GM21723 (cell line): ENCODE measurements around the gene EFNA5.
"Not testable (repeated sequence)": the region's sequence is repeated elsewhere in the genome, so short reads cannot be mapped to it uniquely, and the experiment has no call there.

Experiments used
- ATAC-seq: cut with Tn5 transposase; IDR thresholded peaks from one replicate; pipeline ENCODE4 v1.9.1; 2021; ENCODE audit warnings: mild to moderate bottlenecking, moderate library complexity; ENCODE audit not compliant: unreplicated experiment

Gene EFNA5

DNA sequence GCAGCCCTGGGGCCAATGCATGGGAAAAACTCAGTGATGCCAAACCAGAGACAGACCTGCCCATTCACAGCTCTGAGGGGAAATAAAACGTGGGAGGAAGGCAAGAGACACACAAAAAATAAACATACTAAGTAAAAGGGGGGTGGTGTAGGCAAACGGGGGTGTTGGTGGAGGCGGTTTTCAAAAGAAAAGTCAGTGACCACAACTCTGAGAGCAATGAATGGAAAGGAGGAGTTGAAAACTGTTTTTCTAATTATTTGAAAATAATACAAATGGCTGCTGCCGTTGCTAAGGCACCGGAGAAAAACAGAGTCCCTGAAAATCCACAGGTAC lies 293.5 kb downstream of the EFNA5 start:
- ATAC-seq = no peak

GRCh38 chr5:107376546-107377276 lies 294.0 kb downstream of the EFNA5 start:
- ATAC-seq = no peak

DNA sequence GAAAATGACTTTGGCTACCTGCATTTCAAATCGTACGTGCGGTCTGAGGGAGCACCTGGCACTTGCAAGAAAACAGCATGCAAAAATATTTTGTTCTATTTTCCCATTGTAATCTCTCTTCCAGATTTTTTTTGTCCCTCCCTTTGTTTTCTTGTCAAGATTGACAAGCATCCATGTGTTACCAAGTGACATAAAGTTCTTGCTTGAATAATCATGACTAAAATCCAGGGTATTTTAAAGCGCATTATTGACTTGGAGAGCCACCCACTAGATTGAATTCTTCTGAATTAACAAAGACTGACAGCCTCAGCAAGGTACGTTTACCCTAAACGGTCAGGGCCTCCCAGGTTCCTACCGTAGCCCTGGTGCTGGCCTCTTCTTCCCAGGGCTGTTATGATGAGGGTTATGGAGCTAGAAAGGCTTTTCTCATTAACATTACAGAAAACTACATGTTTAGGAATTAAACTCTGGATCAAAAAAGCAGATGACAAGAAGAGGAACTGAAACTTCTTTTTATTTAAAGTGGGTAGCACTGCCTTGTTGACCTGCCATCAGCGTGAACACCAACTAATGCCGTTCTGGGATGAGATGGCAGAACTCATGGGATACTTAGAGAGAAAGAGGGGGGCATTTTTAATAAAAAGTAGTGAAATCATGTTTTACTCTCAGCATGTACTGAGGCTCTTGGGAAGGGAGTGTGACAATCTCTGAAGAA lies 297.0 kb downstream of the EFNA5 start:
- peak; percentile 89 for ATAC-seq

- no peak for ATAC-seq
These were observed 297.9 kb downstream of the EFNA5 start for GRCh38 chr5:107372723-107373450.

- no peak for ATAC-seq
These were observed 300.3 kb downstream of the EFNA5 start for GRCh38 chr5:107370396-107370968.

- ATAC-seq = no peak
These were observed 301.1 kb downstream of the EFNA5 start for GRCh38 chr5:107369622-107370021.

DNA sequence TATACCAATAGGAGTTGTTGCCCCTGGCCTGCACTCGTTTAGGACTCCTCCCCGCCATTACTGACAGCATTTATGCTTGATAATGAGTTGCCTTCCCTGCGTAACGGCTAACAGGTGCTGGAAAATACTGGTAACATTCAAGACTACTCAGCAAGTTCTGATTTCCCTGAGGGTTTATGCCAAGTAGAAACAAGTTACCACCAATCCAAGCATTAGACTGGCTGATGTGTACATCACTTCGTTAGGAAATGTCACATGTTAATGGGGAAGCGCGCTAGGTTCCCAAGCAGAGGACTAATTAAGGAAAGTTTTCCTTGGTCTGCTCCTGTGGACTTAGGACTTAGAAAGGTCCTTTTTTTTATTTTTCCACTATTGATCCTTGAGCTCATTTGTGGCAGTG lies 302.1 kb downstream of the EFNA5 start:
- no peak for ATAC-seq

GRCh38 chr5:107367939-107368338 lies 302.8 kb downstream of the EFNA5 start:
- no peak for ATAC-seq

GRCh38 chr5:107367480-107367879 lies 303.3 kb downstream of the EFNA5 start:
- no peak for ATAC-seq

GRCh38 chr5:107365320-107366109 lies 305.2 kb downstream of the EFNA5 start:
- ATAC-seq = peak; percentile 67

GRCh38 chr5:107364443-107365319 lies 306.1 kb downstream of the EFNA5 start:
- ATAC-seq = no peak

- ATAC-seq = no peak
These were observed 307.0 kb downstream of the EFNA5 start for GRCh38 chr5:107363768-107364167.

DNA sequence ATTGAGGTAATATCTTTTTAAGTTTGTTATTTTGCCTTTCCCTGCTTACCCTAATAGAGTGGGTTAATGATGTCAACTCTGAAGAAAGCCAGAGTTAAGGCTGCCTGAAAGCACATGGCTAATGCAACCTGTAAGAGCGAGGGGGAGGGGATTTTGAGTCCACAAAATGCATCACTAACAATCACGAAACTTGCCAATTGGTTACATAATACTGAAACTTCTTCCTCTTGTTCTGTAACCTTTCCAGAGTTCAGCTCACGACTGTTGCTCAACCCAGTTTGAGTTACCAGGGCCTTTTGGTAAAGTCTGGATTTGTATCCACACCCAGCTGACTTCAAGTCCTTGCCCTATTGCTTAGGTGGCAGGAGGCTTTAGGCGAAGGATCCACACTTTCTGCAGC lies 308.8 kb downstream of the EFNA5 start:
- no peak for ATAC-seq

DNA sequence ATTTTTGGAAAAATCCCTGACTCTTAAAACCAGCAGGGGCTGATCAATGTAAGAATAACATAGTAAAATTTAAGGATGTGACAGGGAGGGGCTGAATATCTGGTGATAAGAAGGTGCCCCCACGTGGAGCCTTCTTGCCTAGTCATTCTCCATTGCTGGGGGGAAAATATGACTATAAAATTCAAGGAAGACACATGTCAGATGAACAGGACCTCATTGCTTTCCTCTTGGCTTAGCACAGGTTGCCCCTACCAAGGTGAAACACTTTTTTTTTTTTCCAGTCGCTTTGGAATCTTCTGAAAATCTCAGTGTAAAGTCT lies 310.9 kb downstream of the EFNA5 start:
- ATAC-seq = no peak

DNA sequence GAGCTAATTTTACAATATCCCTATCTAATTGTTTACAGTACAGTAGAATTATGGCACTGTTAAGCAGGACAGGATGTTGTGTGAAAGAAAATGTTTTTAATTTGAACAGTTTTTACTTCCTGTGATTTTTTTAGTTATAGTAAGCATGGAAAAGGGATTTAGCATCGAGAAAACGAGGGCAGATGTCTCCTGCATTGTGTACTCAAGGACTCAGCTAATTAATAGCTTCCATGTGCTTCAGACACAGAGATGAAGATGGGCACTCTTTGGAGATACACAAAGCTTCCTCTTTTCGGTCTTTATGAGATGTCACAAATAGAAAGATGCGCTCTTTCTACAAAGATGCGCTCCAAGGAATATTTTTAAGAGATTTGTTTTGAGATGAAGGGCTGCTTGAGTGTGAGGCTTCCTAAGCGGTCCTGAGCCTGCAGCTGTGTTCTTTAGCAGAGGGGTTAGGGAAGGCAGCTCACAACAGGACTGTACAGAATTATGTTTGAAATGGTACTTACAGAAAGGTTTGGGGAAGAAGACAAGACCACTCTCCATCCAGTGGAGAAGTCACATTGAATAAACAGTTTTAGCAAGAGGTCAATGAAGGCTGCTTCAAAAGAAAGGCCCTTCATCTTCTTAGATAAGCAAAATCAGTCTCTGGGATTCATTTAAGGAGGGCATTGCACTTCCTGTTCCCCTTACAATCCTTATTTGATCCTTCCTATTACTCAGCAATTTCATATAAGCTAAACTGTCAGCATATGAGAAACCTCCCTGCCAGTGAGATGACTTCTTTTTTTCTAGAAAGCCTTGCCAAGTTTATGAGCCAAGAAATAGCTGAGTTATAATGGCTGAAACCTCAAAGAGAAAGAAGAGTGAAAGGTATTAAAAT lies 311.5 kb downstream of the EFNA5 start:
- ATAC-seq = no peak

DNA sequence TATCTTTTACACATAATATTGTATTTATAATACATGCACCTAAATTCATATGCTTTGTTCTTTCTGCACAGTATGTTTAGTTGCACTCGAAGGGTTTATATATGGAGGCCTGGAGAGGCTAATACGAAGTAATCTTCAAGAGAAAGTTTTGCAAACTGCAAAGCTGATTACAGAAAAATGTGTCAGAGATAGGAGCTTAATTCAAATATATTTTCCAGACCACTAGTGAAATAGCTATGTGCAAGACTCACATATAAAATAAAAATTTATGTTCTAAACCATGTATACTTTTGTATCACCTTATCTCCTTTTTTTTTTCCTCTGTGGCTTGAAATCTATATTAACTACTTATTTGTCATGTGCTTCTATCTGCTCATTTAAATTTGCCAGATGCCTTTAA lies 313.8 kb downstream of the EFNA5 start:
- ATAC-seq = no peak

DNA sequence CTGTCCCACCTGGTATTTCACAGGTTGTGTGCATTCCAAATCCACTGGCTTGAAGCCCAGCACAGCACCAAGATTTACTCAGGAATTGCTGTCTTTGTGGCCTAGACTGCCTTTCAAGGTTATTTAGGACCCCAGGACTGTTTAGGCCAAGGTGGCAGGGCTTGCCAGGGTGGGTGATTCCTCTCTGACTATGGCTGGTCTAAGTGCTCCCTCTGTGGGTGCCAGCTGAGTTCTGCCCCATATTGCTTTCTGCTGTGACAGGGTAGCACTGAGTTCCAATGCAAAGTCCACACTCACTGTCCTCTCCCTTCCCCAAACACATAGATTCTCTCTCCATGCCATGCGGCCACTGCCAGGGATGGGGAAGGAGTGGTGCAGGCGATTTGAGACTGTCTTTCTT lies 318.2 kb downstream of the EFNA5 start:
- ATAC-seq = no peak

DNA sequence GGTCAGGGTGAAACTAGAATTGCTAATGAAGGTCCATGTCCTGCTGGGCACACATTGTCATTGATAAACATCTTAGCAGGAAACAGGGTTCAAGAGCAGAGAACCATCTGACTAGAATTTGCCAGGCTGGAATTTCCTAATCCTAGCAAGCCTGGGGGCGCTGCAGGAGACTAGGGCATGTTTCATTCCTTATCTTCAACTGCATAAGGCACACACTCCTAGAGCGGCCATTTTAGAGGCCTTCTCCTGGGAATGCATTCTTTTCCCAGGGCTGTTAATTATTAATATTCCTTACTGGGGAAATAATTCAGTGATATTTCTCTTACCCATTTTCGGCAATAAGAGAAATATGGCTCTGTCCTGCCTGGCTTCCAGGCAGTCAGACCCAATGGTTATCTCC lies 324.2 kb downstream of the EFNA5 start:
- ATAC-seq = not testable (repeated sequence)

- ATAC-seq = no peak
These were observed 328.4 kb downstream of the EFNA5 start for GRCh38 chr5:107342371-107342770.
